Natural killer cell treated with Interleukin-12 subunit alpha and Interleukin-12 subunit beta and Interleukin-15 and Interleukin-18, amount 100 ng/mL, for 72 hours (primary cell): Measurements from ENCODE around the gene CACNB2. TPM values are rescaled to one million over a fixed set of nuclear protein-coding genes. Genes with fewer than 3 reads are reported as not detected.

ENCODE experiments used
- ATAC-seq, 2 donors: fragments of 150-1000 bp; cut with Tn5 transposase in 1 of 2; sonication (Bioruptor Pico), chemical (Tn5 transposase) in 1 of 2; 2 replicates each; pipeline ENCODE4 v1.10.0; 2021
- DNase-seq: peaks from one replicate; pipeline ENCODE4 v3.0.0; 2022; ENCODE audit warnings: low spot score
- H3K27ac Mint-ChIP-seq, 2 donors: 1 replicate in 1 of 2; 2 replicates in 1 of 2; pipeline ENCODE4 v1.8.0; 2022; ENCODE audit warnings: mixed read lengths in 2 of 2, mild to moderate bottlenecking in 1 of 2, moderate library complexity in 1 of 2
- H3K27me3 Mint-ChIP-seq, 2 donors: 1 replicate in 1 of 2; 2 replicates in 1 of 2; pipeline ENCODE4 v1.8.0; 2022; ENCODE audit warnings: mixed read lengths in 2 of 2
- H3K36me3 Mint-ChIP-seq: one replicate; pipeline ENCODE4 v1.8.0; 2022; ENCODE audit warnings: mixed read lengths
- H3K4me1 Mint-ChIP-seq, 2 donors: 1 replicate in 1 of 2; 2 replicates in 1 of 2; pipeline ENCODE4 v1.8.0; 2022; ENCODE audit warnings: low read depth in 2 of 2, mixed read lengths in 2 of 2, mild to moderate bottlenecking in 1 of 2
- H3K4me3 Mint-ChIP-seq: one replicate; pipeline ENCODE4 v1.8.0; 2022; ENCODE audit warnings: mixed read lengths
- H3K9me3 Mint-ChIP-seq: 2 replicates; pipeline ENCODE4 v1.8.0; 2022; ENCODE audit warnings: mixed read lengths
- total RNA-seq, 2 donors: library from RNA; stranded (reverse); gene quantifications; one replicate each; pipeline ENCODE4 v1.2.3, GENCODE V29; 2022

Gene CACNB2
- total RNA-seq, 2 donors from 2014 or later: not detected

GRCh38 chr10:18214691-18215563 lies 74.7 kb downstream of the CACNB2 start:
- Mint-ChIP-seq H3K27me3 (peaks cover under 1 to 19% of the 10 kb centered on the region in 2 donors), H3K4me3 (no peak overlapping the region), H3K27ac (no peak overlapping the region), H3K36me3 (no peaks in the 10 kb centered on the region), H3K9me3 (no peaks in the 10 kb centered on the region), H3K4me1 (no peaks in the 10 kb centered on the region)
- ATAC-seq (no peak), DNase-seq (no peak)

GRCh38 chr10:18216482-18216881 lies 76.3 kb downstream of the CACNB2 start:
- Mint-ChIP-seq H3K27me3 (peaks cover 0 to 9% of the 10 kb centered on the region in 2 donors), H3K36me3 (no peaks in the 10 kb centered on the region), H3K4me3 (no peak overlapping the region), H3K27ac (no peak overlapping the region), H3K4me1 (no peaks in the 10 kb centered on the region), H3K9me3 (no peaks in the 10 kb centered on the region)
- ATAC-seq (no peak), DNase-seq (no peak)

- H3K4me1 Mint-ChIP-seq: no peaks in the 10 kb centered on the region
- no peak for DNase-seq
- H3K4me3 Mint-ChIP-seq: no peak overlapping the region
- H3K36me3 Mint-ChIP-seq: no peaks in the 10 kb centered on the region
- H3K27me3 Mint-ChIP-seq: peaks cover 0 to 9% of the 10 kb centered on the region in 2 donors
- H3K9me3 Mint-ChIP-seq: no peaks in the 10 kb centered on the region
- no peak overlapping the region for H3K27ac Mint-ChIP-seq
- no peak for ATAC-seq
These were observed 77.4 kb downstream of the CACNB2 start for GRCh38 chr10:18217577-18217976.

- H3K36me3 Mint-ChIP-seq: no peaks in the 10 kb centered on the region
- no peak for DNase-seq
- H3K27me3 Mint-ChIP-seq: no peaks in the 10 kb centered on the region
- no peaks in the 10 kb centered on the region for H3K9me3 Mint-ChIP-seq
- H3K4me1 Mint-ChIP-seq: no peaks in the 10 kb centered on the region
- no peak overlapping the region for H3K27ac Mint-ChIP-seq
- no peak for ATAC-seq
- H3K4me3 Mint-ChIP-seq: no peak overlapping the region
These were observed 78.9 kb downstream of the CACNB2 start for GRCh38 chr10:18219146-18219545.

- no peaks in the 10 kb centered on the region for H3K36me3 Mint-ChIP-seq
- DNase-seq: no peak
These were observed 80.9 kb downstream of the CACNB2 start for GRCh38 chr10:18221123-18221522.

GRCh38 chr10:18221882-18222281 lies 81.7 kb downstream of the CACNB2 start:
- H3K4me1 Mint-ChIP-seq: no peaks in the 10 kb centered on the region
- ATAC-seq (no peak), DNase-seq (no peak)
- no peaks in the 10 kb centered on the region for H3K9me3 Mint-ChIP-seq
- no peak overlapping the region for H3K27ac Mint-ChIP-seq
- H3K36me3 Mint-ChIP-seq: no peaks in the 10 kb centered on the region
- H3K4me3 Mint-ChIP-seq: no peak overlapping the region
- H3K27me3 Mint-ChIP-seq: peaks cover 1 to 11% of the 10 kb centered on the region in 2 donors

More at GRCh38 chr10:18221123-18221522, 80.9 kb downstream of the CACNB2 start:
- Mint-ChIP-seq H3K4me1 (no peaks in the 10 kb centered on the region), H3K9me3 (no peaks in the 10 kb centered on the region), H3K27ac (no peak overlapping the region), H3K4me3 (no peak overlapping the region), H3K27me3 (peaks cover 0 to 5% of the 10 kb centered on the region in 2 donors)
- no peak for ATAC-seq

GRCh38 chr10:18222866-18223265 lies 82.6 kb downstream of the CACNB2 start:
- H3K27ac Mint-ChIP-seq: no peak overlapping the region
- H3K9me3 Mint-ChIP-seq: no peaks in the 10 kb centered on the region
- H3K4me1 Mint-ChIP-seq: no peaks in the 10 kb centered on the region
- H3K27me3 Mint-ChIP-seq: peaks cover 5 to 11% of the 10 kb centered on the region in 2 donors
- no peaks in the 10 kb centered on the region for H3K36me3 Mint-ChIP-seq
- DNase-seq: no peak
- ATAC-seq: no peak
- no peak overlapping the region for H3K4me3 Mint-ChIP-seq

GRCh38 chr10:18223898-18224297 lies 83.7 kb downstream of the CACNB2 start:
- Mint-ChIP-seq H3K9me3 (no peaks in the 10 kb centered on the region), H3K36me3 (no peaks in the 10 kb centered on the region), H3K4me1 (no peaks in the 10 kb centered on the region), H3K27ac (no peak overlapping the region), H3K27me3 (peaks cover 5 to 11% of the 10 kb centered on the region in 2 donors), H3K4me3 (no peak overlapping the region)
- DNase-seq (no peak), ATAC-seq (no peak)

GRCh38 chr10:18224626-18225445 lies 84.6 kb downstream of the CACNB2 start:
- H3K9me3 Mint-ChIP-seq: no peaks in the 10 kb centered on the region
- H3K27ac Mint-ChIP-seq: no peak overlapping the region
- no peaks in the 10 kb centered on the region for H3K36me3 Mint-ChIP-seq
- DNase-seq (no peak), ATAC-seq (no peak)
- H3K4me3 Mint-ChIP-seq: no peak overlapping the region
- no peaks in the 10 kb centered on the region for H3K4me1 Mint-ChIP-seq
- peaks cover 5 to 11% of the 10 kb centered on the region in 2 donors for H3K27me3 Mint-ChIP-seq

- Mint-ChIP-seq H3K27ac (no peak overlapping the region), H3K4me1 (no peaks in the 10 kb centered on the region), H3K27me3 (peaks cover 5 to 11% of the 10 kb centered on the region in 2 donors)
These were observed 86.1 kb downstream of the CACNB2 start for GRCh38 chr10:18226336-18226735.

GRCh38 chr10:18229826-18230225 lies 89.6 kb downstream of the CACNB2 start:
- H3K4me1 Mint-ChIP-seq: no peaks in the 10 kb centered on the region
- H3K4me3 Mint-ChIP-seq: no peak overlapping the region
- no peak overlapping the region for H3K27ac Mint-ChIP-seq
- peaks cover 8 to 20% of the 10 kb centered on the region in 2 donors for H3K27me3 Mint-ChIP-seq
- no peak for DNase-seq
- no peaks in the 10 kb centered on the region for H3K9me3 Mint-ChIP-seq
- no peak for ATAC-seq
- H3K36me3 Mint-ChIP-seq: no peaks in the 10 kb centered on the region

More at GRCh38 chr10:18226336-18226735, 86.1 kb downstream of the CACNB2 start:
- H3K4me3 Mint-ChIP-seq: no peak overlapping the region
- no peaks in the 10 kb centered on the region for H3K36me3 Mint-ChIP-seq
- ATAC-seq: no peak
- no peaks in the 10 kb centered on the region for H3K9me3 Mint-ChIP-seq
- DNase-seq: no peak

- Mint-ChIP-seq H3K4me3 (no peak overlapping the region), H3K36me3 (no peaks in the 10 kb centered on the region), H3K4me1 (no peaks in the 10 kb centered on the region), H3K9me3 (no peaks in the 10 kb centered on the region), H3K27ac (no peak overlapping the region), H3K27me3 (peaks cover 8 to 18% of the 10 kb centered on the region in 2 donors)
- DNase-seq: no peak
- no peak for ATAC-seq
These were observed 90.6 kb downstream of the CACNB2 start for GRCh38 chr10:18230794-18231193.

GRCh38 chr10:18231480-18231879 lies 91.3 kb downstream of the CACNB2 start:
- Mint-ChIP-seq H3K27ac (no peak overlapping the region), H3K9me3 (no peaks in the 10 kb centered on the region), H3K4me3 (no peak overlapping the region), H3K4me1 (no peaks in the 10 kb centered on the region), H3K27me3 (peaks cover 8 to 11% of the 10 kb centered on the region in 2 donors), H3K36me3 (no peaks in the 10 kb centered on the region)
- ATAC-seq (no peak), DNase-seq (no peak)

GRCh38 chr10:18233775-18234174 lies 93.6 kb downstream of the CACNB2 start:
- Mint-ChIP-seq H3K36me3 (no peaks in the 10 kb centered on the region), H3K4me1 (no peaks in the 10 kb centered on the region), H3K27me3 (peaks cover 3 to 8% of the 10 kb centered on the region in 2 donors), H3K27ac (no peak overlapping the region), H3K9me3 (no peaks in the 10 kb centered on the region), H3K4me3 (no peak overlapping the region)
- ATAC-seq: peak in 1 of 2 donors; percentile 29
- DNase-seq: no peak
